ENCODE data around the gene AMN1.
A peak's percentile ranks its signal among the peaks of the same experiment; 100 is the strongest.
"Not testable (repeated sequence)": the region's sequence is repeated elsewhere in the genome, so short reads cannot be mapped to it uniquely, and the experiment has no call there.

Gene AMN1

DNA sequence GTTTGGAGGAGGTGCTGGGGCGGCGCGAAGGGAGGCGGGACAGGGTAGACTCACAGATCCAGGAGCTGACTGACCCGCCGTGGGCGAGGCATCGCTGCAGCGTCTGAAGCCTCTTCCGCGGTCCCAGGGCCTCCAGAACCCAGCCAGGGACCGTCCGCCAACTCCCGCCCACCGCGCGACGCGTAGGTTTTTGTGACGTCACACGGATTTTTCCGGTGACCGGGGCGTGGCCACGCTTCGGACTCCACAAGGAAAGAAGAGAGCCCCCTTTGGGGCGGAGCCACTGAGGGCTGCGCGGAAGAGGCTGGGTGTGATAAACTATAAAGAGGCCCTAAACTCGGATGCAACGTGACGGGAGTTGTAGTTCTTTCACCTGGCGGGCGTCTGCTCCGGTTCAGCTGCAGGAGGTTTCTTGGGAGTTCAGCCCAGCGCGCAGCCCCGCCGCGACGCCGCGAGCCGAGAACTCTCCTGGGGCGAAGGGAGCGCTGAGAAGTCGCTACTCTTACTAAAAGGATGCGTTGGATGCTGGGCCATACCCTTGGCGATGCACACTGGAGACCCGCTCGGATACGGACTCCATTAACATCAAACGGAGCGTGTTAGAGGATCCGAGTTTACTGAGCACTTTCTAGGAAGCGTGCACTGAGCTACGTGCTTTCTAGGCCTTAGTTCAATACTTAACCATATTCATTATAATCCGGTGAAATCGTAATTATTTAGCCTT, at the start of gene AMN1:
AMN1 (minus strand) TSS at position 105 of the 724 bp plus-strand sequence; CDS start at position 92, 13 bp downstream.
- no peak for TF ChIP-seq JUND (IDR thresholded peaks at IDR 0.05; ENCODE audit: low read depth)
- peak; percentile 94 to 100 for DNase-seq (ENCODE audit: low read depth in 1 of 2, low spot score in 1 of 2)
- in situ Hi-C loops (cut with HindIII; ENCODE audit: low pct_unique_long_range_greater_than_20kb, low sequenced_read_pairs) = no loop called here

- peak in 1 of 2 experiments; percentile 76 for DNase-seq (ENCODE audit: low read depth in 1 of 2, low spot score in 1 of 2)
- in situ Hi-C loops (cut with HindIII; ENCODE audit: low pct_unique_long_range_greater_than_20kb, low sequenced_read_pairs) = no loop called here
These were observed 45.0 kb upstream of the AMN1 start for GRCh38 chr12:31773867-31774266.

GRCh38 chr12:31773223-31773750, 44.5 kb upstream of the AMN1 start:
- in situ Hi-C loops (cut with HindIII; ENCODE audit: low pct_unique_long_range_greater_than_20kb, low sequenced_read_pairs) = no loop called here
- peak in 1 of 2 experiments; percentile 85 for DNase-seq (ENCODE audit: low read depth in 1 of 2, low spot score in 1 of 2)

More at GRCh38 chr12:31773867-31774266, 45.0 kb upstream of the AMN1 start:
- TF ChIP-seq JUND (IDR thresholded peaks at IDR 0.05; ENCODE audit: low read depth) = no peak

DNA sequence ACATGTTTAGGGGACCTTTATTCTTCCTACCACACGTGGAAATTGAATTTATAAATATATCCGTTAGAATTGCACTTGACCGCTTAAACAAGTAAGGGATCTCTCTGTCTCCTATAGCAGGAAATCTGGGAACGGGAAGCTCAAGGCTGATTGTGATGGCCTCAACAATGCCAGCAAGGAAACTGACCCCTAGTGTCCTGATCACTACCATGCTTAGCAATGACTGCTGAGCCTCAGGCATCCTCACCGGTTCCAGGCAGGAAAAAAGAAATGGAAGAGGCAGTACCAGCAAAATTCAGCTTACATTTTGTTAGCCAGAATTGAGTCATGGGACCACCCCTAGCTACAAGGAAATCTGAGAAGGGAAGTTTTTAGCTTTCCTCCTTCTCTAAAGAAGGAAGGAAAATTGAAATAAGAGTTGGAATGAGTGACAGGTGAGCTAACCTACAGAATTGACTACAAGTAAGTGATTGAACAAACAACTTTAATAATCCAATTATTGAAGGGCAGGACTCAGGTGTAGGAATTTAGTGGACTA, 43.9 kb upstream of the AMN1 start:
- in situ Hi-C loops (cut with HindIII; ENCODE audit: low pct_unique_long_range_greater_than_20kb, low sequenced_read_pairs) = no loop called here
- peak in 1 of 2 experiments; percentile 46 for DNase-seq (ENCODE audit: low read depth in 1 of 2, low spot score in 1 of 2)
- no peak for TF ChIP-seq JUND (IDR thresholded peaks at IDR 0.05; ENCODE audit: low read depth)

More at GRCh38 chr12:31773223-31773750, 44.5 kb upstream of the AMN1 start:
- TF ChIP-seq JUND (IDR thresholded peaks at IDR 0.05; ENCODE audit: low read depth) = peak; percentile 56; the same call in 1 of the 2 replicates

GRCh38 chr12:31772186-31772585, 43.4 kb upstream of the AMN1 start:
- in situ Hi-C loops (cut with HindIII; ENCODE audit: low pct_unique_long_range_greater_than_20kb, low sequenced_read_pairs) = no loop called here
- no peak for TF ChIP-seq JUND (IDR thresholded peaks at IDR 0.05; ENCODE audit: low read depth)
- DNase-seq (ENCODE audit: low read depth in 1 of 2, low spot score in 1 of 2) = no peak

DNA sequence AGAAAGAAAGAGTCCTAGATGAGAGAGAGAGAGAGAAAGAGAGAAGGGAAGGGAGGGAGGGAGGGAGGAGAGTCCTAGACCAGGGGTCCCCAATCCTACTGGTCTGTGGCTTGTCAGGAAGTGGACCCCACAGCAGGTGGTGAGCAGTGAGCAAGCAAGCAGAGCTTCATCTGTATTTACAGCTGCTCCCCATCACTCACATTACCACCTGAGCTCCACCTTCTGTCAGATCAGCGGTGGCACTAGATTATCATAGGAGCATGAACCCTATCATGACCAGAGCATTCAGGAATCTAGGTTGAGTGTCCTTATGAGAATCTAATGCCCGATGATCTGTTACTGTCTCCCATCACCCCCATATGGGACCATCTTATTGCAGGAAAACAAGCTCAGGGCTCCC, 39.2 kb upstream of the AMN1 start:
- in situ Hi-C loops (cut with HindIII; ENCODE audit: low pct_unique_long_range_greater_than_20kb, low sequenced_read_pairs) = no loop called here
- no peak for DNase-seq (ENCODE audit: low read depth in 1 of 2, low spot score in 1 of 2)
- TF ChIP-seq JUND (IDR thresholded peaks at IDR 0.05; ENCODE audit: low read depth) = no peak

GRCh38 chr12:31765931-31766330, 37.1 kb upstream of the AMN1 start:
- in situ Hi-C loops (cut with HindIII; ENCODE audit: low pct_unique_long_range_greater_than_20kb, low sequenced_read_pairs) = no loop called here
- TF ChIP-seq JUND (IDR thresholded peaks at IDR 0.05; ENCODE audit: low read depth) = no peak

GRCh38 chr12:31759632-31760459, 31.0 kb upstream of the AMN1 start:
- in situ Hi-C loops (cut with HindIII; ENCODE audit: low pct_unique_long_range_greater_than_20kb, low sequenced_read_pairs) = no loop called here
- TF ChIP-seq JUND (IDR thresholded peaks at IDR 0.05; ENCODE audit: low read depth) = no peak
- DNase-seq (ENCODE audit: low read depth in 1 of 2, low spot score in 1 of 2) = peak in 1 of 2 experiments; percentile 67

More at GRCh38 chr12:31765931-31766330, 37.1 kb upstream of the AMN1 start:
- no peak for DNase-seq (ENCODE audit: low read depth in 1 of 2, low spot score in 1 of 2)

DNA sequence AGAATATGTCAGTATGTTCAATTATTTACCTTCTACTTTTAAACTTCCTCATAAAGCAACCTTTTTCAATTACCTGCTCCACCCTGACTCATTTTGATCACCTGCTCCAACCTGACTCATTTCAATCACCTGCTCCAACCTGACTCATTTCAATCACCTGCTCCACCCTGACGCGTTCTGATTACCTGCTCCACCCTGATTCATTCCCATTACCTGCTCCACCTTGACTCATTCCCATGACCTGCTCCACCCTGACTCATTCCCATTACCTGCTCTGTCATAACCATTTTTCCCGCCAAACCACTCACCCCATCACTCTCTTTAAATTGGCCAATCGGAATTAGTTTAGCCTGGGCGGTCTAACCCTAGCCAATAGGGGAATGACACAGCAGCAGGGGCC, 29.5 kb upstream of the AMN1 start:
- DNase-seq (ENCODE audit: low read depth in 1 of 2, low spot score in 1 of 2) = not testable (repeated sequence)

GRCh38 chr12:31756977-31757420, 28.2 kb upstream of the AMN1 start:
- TF ChIP-seq JUND (IDR thresholded peaks at IDR 0.05; ENCODE audit: low read depth) = no peak
- DNase-seq (ENCODE audit: low read depth in 1 of 2, low spot score in 1 of 2) = no peak
- in situ Hi-C loops (cut with HindIII; ENCODE audit: low pct_unique_long_range_greater_than_20kb, low sequenced_read_pairs) = no loop called here

More for the DNA sequence above, 29.5 kb upstream of the AMN1 start:
- in situ Hi-C loops (cut with HindIII; ENCODE audit: low pct_unique_long_range_greater_than_20kb, low sequenced_read_pairs) = not testable (repeated sequence)

DNA sequence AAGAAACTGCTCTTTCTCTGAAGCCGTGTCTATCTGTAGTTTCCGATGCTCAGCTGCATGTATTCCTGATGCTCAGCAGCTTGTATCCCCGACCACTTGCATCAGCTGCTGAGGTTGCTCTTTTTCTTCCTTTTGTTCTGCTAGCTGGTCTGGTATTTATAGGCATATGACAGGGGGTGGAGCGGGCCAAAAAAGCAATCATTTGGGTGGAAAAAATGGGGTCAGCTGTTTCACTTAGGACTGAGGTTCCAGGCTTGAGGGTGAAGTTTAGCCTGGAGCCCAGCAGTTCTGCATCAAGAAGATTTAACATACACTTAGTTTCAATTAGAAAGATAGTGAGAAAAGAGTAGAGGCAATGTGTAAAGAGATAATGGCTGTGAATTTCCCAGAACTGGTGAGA, 23.6 kb upstream of the AMN1 start:
- DNase-seq (ENCODE audit: low read depth in 1 of 2, low spot score in 1 of 2) = no peak
- no peak for TF ChIP-seq JUND (IDR thresholded peaks at IDR 0.05; ENCODE audit: low read depth)
- in situ Hi-C loops (cut with HindIII; ENCODE audit: low pct_unique_long_range_greater_than_20kb, low sequenced_read_pairs) = no loop called here

DNA sequence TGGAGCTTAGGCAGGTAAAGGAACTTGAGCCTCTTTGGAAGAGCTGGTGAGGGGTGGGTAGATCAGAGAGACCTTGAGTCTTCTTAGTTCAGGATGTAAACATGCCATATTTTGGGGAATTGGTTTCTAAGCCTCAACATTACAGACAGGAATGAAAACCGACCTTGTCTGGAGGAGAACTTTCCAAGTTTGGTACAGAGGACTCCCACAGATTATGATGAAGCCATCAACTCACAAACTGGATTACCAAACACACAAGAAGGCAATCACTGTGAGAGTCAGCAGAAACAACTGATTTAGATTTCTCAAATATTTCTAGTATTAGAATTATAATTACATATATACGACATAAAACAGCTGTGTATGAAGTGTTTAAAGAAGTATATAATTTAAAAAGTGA, 22.3 kb upstream of the AMN1 start:
- in situ Hi-C loops (cut with HindIII; ENCODE audit: low pct_unique_long_range_greater_than_20kb, low sequenced_read_pairs) = no loop called here
- TF ChIP-seq JUND (IDR thresholded peaks at IDR 0.05; ENCODE audit: low read depth) = no peak
- DNase-seq (ENCODE audit: low read depth in 1 of 2, low spot score in 1 of 2) = no peak

DNA sequence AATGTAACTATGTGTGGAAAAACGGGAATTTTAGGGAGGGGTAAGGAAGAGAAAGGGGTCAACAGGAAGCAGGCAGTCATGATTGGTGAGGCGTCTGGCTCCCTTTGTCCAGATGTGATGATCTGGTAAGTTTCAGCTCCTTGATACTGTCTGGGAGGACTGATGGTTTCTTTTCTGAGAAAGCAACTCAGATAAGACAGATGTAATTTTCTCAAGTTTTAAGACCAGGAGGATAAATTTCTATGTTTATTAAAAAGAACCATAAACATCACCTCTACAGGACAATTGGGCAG, 21.9 kb upstream of the AMN1 start:
- TF ChIP-seq JUND (IDR thresholded peaks at IDR 0.05; ENCODE audit: low read depth) = no peak
- DNase-seq (ENCODE audit: low read depth in 1 of 2, low spot score in 1 of 2) = no peak
- in situ Hi-C loops (cut with HindIII; ENCODE audit: low pct_unique_long_range_greater_than_20kb, low sequenced_read_pairs) = no loop called here

Data from T47D (cell line).